ENCODE measurements around the gene RERG. TPM values are rescaled to one million over a fixed set of nuclear protein-coding genes. Genes with fewer than 3 reads are reported as not detected.

Gene RERG
- total RNA-seq, 2 experiments from 2014 or later = 0.17 to 0.21 TPM

DNA sequence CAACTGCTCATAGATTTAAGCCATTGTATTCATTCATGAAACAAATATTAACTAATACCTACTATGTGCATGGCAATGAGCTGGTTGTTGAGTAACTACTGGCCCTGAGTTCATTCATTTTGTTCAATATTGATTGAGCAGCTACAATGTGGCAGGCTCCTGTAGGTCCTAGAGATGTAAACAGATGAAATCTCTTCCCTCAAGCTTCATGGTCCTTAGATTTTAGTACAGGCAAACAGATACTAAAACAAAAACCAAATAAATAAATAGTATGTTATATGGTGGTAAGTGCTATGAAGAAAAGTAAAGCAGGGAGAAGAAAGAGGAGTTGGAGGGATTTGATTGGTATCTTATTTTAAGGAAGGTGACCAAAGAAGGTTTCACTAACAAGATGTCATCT, 77.8 kb downstream of the RERG start:
- ChIA-PET CTCF (interaction anchor here (0.9 kb wide), 1 partner anchor 9 kb away, joined by 3 read pairs; no protein-coding TSS in a partner anchor), POLR2A (no interaction called here)
- no peak for DNase-seq
- H3K4me1 Mint-ChIP-seq = no peaks in the 10 kb centered on the region
- peaks cover 16% of the 10 kb centered on the region for H3K27me3 Mint-ChIP-seq
- H3K4me3 Mint-ChIP-seq = no peak overlapping the region
- no peaks in the 10 kb centered on the region for H3K36me3 Mint-ChIP-seq (ENCODE audit: low read depth)
- H3K27ac Mint-ChIP-seq = no peak overlapping the region
- no peaks in the 10 kb centered on the region for H3K9me3 Mint-ChIP-seq

GRCh38 chr12:15142711-15143110, 78.5 kb downstream of the RERG start:
- no peaks in the 10 kb centered on the region for H3K36me3 Mint-ChIP-seq (ENCODE audit: low read depth)
- H3K9me3 Mint-ChIP-seq = no peaks in the 10 kb centered on the region
- no peak overlapping the region for H3K27ac Mint-ChIP-seq
- no peak overlapping the region for H3K4me3 Mint-ChIP-seq
- no peak for DNase-seq
- no peaks in the 10 kb centered on the region for H3K4me1 Mint-ChIP-seq
- ChIA-PET CTCF (interaction anchor here (0.9 kb wide), 1 partner anchor 8 kb away, joined by 3 read pairs; no protein-coding TSS in a partner anchor), POLR2A (no interaction called here)
- peaks cover 16% of the 10 kb centered on the region for H3K27me3 Mint-ChIP-seq

GRCh38 chr12:15131431-15131830, 89.8 kb downstream of the RERG start:
- Mint-ChIP-seq H3K4me1 (no peaks in the 10 kb centered on the region), H3K27ac (no peak overlapping the region), H3K36me3 (ENCODE audit: low read depth) (no peaks in the 10 kb centered on the region), H3K27me3 (peaks cover 27% of the 10 kb centered on the region), H3K4me3 (no peak overlapping the region), H3K9me3 (no peaks in the 10 kb centered on the region)
- POLR2A ChIA-PET = no interaction called here
- DNase-seq = no peak
- CTCF ChIA-PET = no interaction called here

GRCh38 chr12:15130541-15130940, 90.7 kb downstream of the RERG start:
- ChIA-PET CTCF (no interaction called here), POLR2A (no interaction called here)
- no peaks in the 10 kb centered on the region for H3K36me3 Mint-ChIP-seq (ENCODE audit: low read depth)
- peaks cover 22% of the 10 kb centered on the region for H3K27me3 Mint-ChIP-seq
- no peak overlapping the region for H3K27ac Mint-ChIP-seq
- H3K4me1 Mint-ChIP-seq = no peaks in the 10 kb centered on the region
- H3K4me3 Mint-ChIP-seq = no peak overlapping the region
- no peaks in the 10 kb centered on the region for H3K9me3 Mint-ChIP-seq
- no peak for DNase-seq

DNA sequence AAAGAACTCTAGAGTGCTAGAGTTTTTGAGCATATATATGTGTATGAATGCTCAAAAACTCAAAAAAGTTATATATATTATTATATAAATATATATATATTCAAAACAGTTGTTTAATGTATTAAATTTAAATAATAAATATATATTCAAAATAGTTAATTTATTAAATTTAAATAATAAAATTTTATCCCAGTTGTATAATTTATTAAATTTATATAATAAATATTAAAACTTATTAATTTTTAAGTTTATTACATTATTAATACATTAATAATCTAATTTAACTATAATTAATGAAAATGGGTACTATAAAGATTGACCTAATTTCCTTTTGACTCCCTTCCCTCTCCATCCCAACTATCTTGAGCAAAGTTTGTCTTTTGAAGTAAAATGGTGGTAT, 97.8 kb downstream of the RERG start:
- H3K4me3 Mint-ChIP-seq = no peak overlapping the region
- ChIA-PET POLR2A (no interaction called here), CTCF (no interaction called here)
- H3K27me3 Mint-ChIP-seq = peaks cover 5% of the 10 kb centered on the region
- H3K4me1 Mint-ChIP-seq = no peaks in the 10 kb centered on the region
- DNase-seq = no peak
- H3K9me3 Mint-ChIP-seq = no peaks in the 10 kb centered on the region
- H3K36me3 Mint-ChIP-seq (ENCODE audit: low read depth) = no peaks in the 10 kb centered on the region
- H3K27ac Mint-ChIP-seq = no peak overlapping the region

DNA sequence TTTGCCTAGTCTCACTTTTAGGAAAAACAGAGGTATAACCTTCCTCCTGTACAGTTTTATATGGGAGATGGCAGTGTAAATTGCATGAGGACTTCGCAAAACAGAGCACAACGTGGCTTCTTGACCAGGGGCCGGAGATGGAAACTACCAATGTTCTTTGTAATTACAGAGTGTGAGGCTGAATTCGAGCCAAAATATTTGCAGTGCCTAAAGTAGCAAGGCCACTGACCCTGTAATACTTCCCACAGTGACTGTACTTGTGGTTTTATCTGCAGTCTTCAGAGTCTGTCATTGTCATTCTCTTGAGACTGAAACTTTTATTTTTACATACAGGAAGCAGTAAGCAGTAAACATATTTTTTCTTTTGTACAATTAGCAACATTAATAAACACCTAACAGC, 98.9 kb downstream of the RERG start:
- H3K36me3 Mint-ChIP-seq (ENCODE audit: low read depth) = no peaks in the 10 kb centered on the region
- no peaks in the 10 kb centered on the region for H3K9me3 Mint-ChIP-seq
- DNase-seq = no peak
- no peak overlapping the region for H3K4me3 Mint-ChIP-seq
- ChIA-PET POLR2A (no interaction called here), CTCF (no interaction called here)
- H3K27ac Mint-ChIP-seq = no peak overlapping the region
- H3K27me3 Mint-ChIP-seq = peaks cover 7% of the 10 kb centered on the region
- no peaks in the 10 kb centered on the region for H3K4me1 Mint-ChIP-seq

- peaks cover 8% of the 10 kb centered on the region for H3K27me3 Mint-ChIP-seq
- H3K4me3 Mint-ChIP-seq = no peak overlapping the region
- no peaks in the 10 kb centered on the region for H3K9me3 Mint-ChIP-seq
- CTCF ChIA-PET = no interaction called here
- no peak for DNase-seq
- H3K4me1 Mint-ChIP-seq = no peaks in the 10 kb centered on the region
- H3K36me3 Mint-ChIP-seq (ENCODE audit: low read depth) = no peaks in the 10 kb centered on the region
- no peak overlapping the region for H3K27ac Mint-ChIP-seq
- POLR2A ChIA-PET = no interaction called here
These were observed 102.3 kb downstream of the RERG start for GRCh38 chr12:15118955-15119354.

GRCh38 chr12:15116983-15117382, 104.2 kb downstream of the RERG start:
- no peaks in the 10 kb centered on the region for H3K36me3 Mint-ChIP-seq (ENCODE audit: low read depth)
- CTCF ChIA-PET = interaction anchor here (0.7 kb wide), 1 partner anchor 24 kb away, joined by 3 read pairs; no protein-coding TSS in a partner anchor
- DNase-seq = no peak

DNA sequence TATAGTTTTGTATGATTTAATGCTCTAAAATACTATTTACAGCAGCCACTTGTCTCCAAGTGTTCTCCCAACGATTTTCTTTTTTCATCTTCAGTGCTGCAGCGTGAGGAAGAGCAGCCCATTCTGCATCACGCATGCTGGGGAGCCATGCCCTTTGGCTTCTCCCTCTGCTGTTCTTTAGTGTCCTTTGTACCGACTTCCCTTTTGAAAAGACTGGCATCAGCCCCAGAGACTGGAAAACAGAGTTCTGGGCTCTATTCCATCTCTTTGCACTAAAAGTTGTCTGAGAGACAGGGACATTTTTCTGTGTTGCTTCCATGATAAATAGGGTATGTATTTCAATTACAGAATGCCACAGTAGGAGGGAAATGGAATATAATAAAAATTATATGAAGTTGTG, 105.1 kb downstream of the RERG start:
- no peaks in the 10 kb centered on the region for H3K9me3 Mint-ChIP-seq
- H3K4me3 Mint-ChIP-seq = no peak overlapping the region
- POLR2A ChIA-PET = no interaction called here
- no peaks in the 10 kb centered on the region for H3K36me3 Mint-ChIP-seq (ENCODE audit: low read depth)
- no peak overlapping the region for H3K27ac Mint-ChIP-seq
- peaks cover 11% of the 10 kb centered on the region for H3K27me3 Mint-ChIP-seq
- CTCF ChIA-PET = no interaction called here
- no peak for DNase-seq
- H3K4me1 Mint-ChIP-seq = no peaks in the 10 kb centered on the region

More at GRCh38 chr12:15116983-15117382, 104.2 kb downstream of the RERG start:
- POLR2A ChIA-PET = interaction anchor here (0.6 kb wide), 1 partner anchor 141 kb away, joined by 3 read pairs; no protein-coding TSS in a partner anchor
- peaks cover 11% of the 10 kb centered on the region for H3K27me3 Mint-ChIP-seq
- H3K4me3 Mint-ChIP-seq = no peak overlapping the region
- H3K9me3 Mint-ChIP-seq = no peaks in the 10 kb centered on the region
- H3K27ac Mint-ChIP-seq = no peak overlapping the region
- H3K4me1 Mint-ChIP-seq = no peaks in the 10 kb centered on the region

- Mint-ChIP-seq H3K9me3 (no peaks in the 10 kb centered on the region), H3K4me3 (no peak overlapping the region), H3K36me3 (ENCODE audit: low read depth) (no peaks in the 10 kb centered on the region), H3K27ac (no peak overlapping the region), H3K4me1 (no peaks in the 10 kb centered on the region), H3K27me3 (peaks cover 11% of the 10 kb centered on the region)
- ChIA-PET POLR2A (no interaction called here), CTCF (interaction anchor here (1.0 kb wide), 1 partner anchor 31 kb away, joined by 3 read pairs; no protein-coding TSS in a partner anchor)
- no peak for DNase-seq
These were observed 105.8 kb downstream of the RERG start for GRCh38 chr12:15115434-15115833.

DNA sequence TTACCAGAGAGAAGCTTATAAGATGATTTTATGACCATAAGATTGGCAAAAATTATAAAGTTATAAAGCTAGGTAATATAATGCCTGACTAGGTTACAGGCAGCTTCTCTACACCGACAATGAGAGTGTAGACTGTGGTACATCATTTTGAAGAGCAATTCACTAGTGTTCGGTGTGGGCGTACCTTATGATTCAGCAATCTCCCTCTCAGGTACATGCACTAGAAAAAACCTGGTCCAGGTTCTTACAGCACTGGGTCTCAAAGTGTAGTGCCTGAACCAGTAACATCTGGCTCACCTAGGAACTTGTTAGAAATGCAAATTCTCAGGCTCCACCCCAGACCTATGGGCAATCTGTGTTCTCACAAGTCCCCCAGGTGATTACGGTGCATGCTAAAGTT, 106.7 kb downstream of the RERG start:
- H3K27me3 Mint-ChIP-seq = peaks cover 9% of the 10 kb centered on the region
- no peaks in the 10 kb centered on the region for H3K36me3 Mint-ChIP-seq (ENCODE audit: low read depth)
- CTCF ChIA-PET = interaction anchor here (1.0 kb wide), 1 partner anchor 32 kb away, joined by 3 read pairs; no protein-coding TSS in a partner anchor
- POLR2A ChIA-PET = no interaction called here
- no peak for DNase-seq
- H3K4me1 Mint-ChIP-seq = no peaks in the 10 kb centered on the region
- H3K9me3 Mint-ChIP-seq = no peaks in the 10 kb centered on the region
- H3K27ac Mint-ChIP-seq = no peak overlapping the region
- H3K4me3 Mint-ChIP-seq = no peak overlapping the region

- Mint-ChIP-seq H3K9me3 (no peaks in the 10 kb centered on the region), H3K4me1 (peaks cover 6% of the 10 kb centered on the region), H3K27me3 (peaks cover 8% of the 10 kb centered on the region), H3K4me3 (no peak overlapping the region), H3K27ac (no peak overlapping the region), H3K36me3 (ENCODE audit: low read depth) (no peaks in the 10 kb centered on the region)
- DNase-seq = no peak
- POLR2A ChIA-PET = no interaction called here
- CTCF ChIA-PET = no interaction called here
These were observed 128.4 kb downstream of the RERG start for GRCh38 chr12:15092826-15093225.

- Mint-ChIP-seq H3K4me1 (peaks cover 13% of the 10 kb centered on the region), H3K27me3 (peaks cover 7% of the 10 kb centered on the region), H3K9me3 (no peaks in the 10 kb centered on the region), H3K36me3 (ENCODE audit: low read depth) (no peaks in the 10 kb centered on the region), H3K27ac (no peak overlapping the region), H3K4me3 (no peak overlapping the region)
- no peak for DNase-seq
- ChIA-PET CTCF (interaction anchor here (1.1 kb wide), 1 partner anchor 9 kb away, joined by 3 read pairs; no protein-coding TSS in a partner anchor), POLR2A (no interaction called here)
These were observed 130.8 kb downstream of the RERG start for GRCh38 chr12:15090441-15090840.

- no peaks in the 10 kb centered on the region for H3K9me3 Mint-ChIP-seq
- DNase-seq = peak; percentile 22
- ChIA-PET CTCF (no interaction called here), POLR2A (no interaction called here)
- H3K36me3 Mint-ChIP-seq (ENCODE audit: low read depth) = no peaks in the 10 kb centered on the region
- H3K27me3 Mint-ChIP-seq = peaks cover 7% of the 10 kb centered on the region
- no peak overlapping the region for H3K27ac Mint-ChIP-seq
- no peak overlapping the region for H3K4me3 Mint-ChIP-seq
- peaks cover 13% of the 10 kb centered on the region for H3K4me1 Mint-ChIP-seq
These were observed 133.1 kb downstream of the RERG start for GRCh38 chr12:15088105-15088504.
